Keratinocyte (primary cell): ENCODE measurements around the gene RSPRY1. TPM values are rescaled to one million over a fixed set of nuclear protein-coding genes. Genes with fewer than 3 reads are reported as not detected.

Source experiments
- DNase-seq: peaks from one replicate; pipeline ENCODE4 v3.0.0-alpha.2; 2011; ENCODE audit warnings: low read depth, missing footprints, low spot score
- FAIRE-seq: peaks from 2 replicates; lab custom pipeline; 2011; peaks lifted over from hg19 to GRCh38; lab: Jason Lieb, UNC
- H2AFZ ChIP-seq: 2 replicates; pipeline ENCODE4 v1.6.0; 2012; ENCODE audit warnings: low read length, control low read depth, inconsistent platforms; ENCODE audit not compliant: control insufficient read depth
- H3K27ac ChIP-seq: 2 replicates; pipeline ENCODE4 v1.5.1; 2011; ENCODE audit warnings: low read length; ENCODE audit not compliant: control insufficient read depth, insufficient read depth
- H3K27me3 ChIP-seq: 3 replicates; pipeline ENCODE4 v1.6.0; 2011; ENCODE audit warnings: low read length; ENCODE audit not compliant: control insufficient read depth, insufficient read depth; ENCODE audit errors: extremely low read depth
- H3K36me3 ChIP-seq, 2 experiments: 2 replicates in 1 of 2; 3 replicates in 1 of 2; pipeline ENCODE4 v1.5.1; 2011; ENCODE audit warnings: low read length in 2 of 2, mild to moderate bottlenecking in 1 of 2; ENCODE audit not compliant: control insufficient read depth in 2 of 2, insufficient read depth in 2 of 2; ENCODE audit errors: extremely low read depth in 1 of 2
- H3K4me1 ChIP-seq: 3 replicates; pipeline ENCODE4 v1.5.1; 2011; ENCODE audit warnings: low read length; ENCODE audit not compliant: control insufficient read depth, insufficient read depth; ENCODE audit errors: extremely low read depth
- H3K4me2 ChIP-seq: 3 replicates; pipeline ENCODE4 v1.6.0; 2011; ENCODE audit warnings: low read depth, low read length; ENCODE audit not compliant: control insufficient read depth, insufficient read depth; ENCODE audit errors: extremely low read depth
- H3K4me3 ChIP-seq, 3 experiments: fragments of 200-600 bp in 1 of 3; sonication (generic) in 1 of 3; 2 replicates in 2 of 3; 3 replicates in 1 of 3; pipeline ENCODE4 v1.5.1; 2011 to 2016; ENCODE audit warnings: low read length in 3 of 3, mild to moderate bottlenecking in 3 of 3, control low read depth in 2 of 3, inconsistent platforms in 1 of 3, low read depth in 1 of 3, mixed read lengths in 1 of 3, mixed run types in 1 of 3, moderate library complexity in 1 of 3; ENCODE audit not compliant: control insufficient read depth in 2 of 3, insufficient read depth in 2 of 3; ENCODE audit errors: extremely low read depth in 1 of 3
- H3K79me2 ChIP-seq: 2 replicates; pipeline ENCODE4 v1.6.0; 2012; ENCODE audit warnings: low read length; ENCODE audit not compliant: control insufficient read depth, insufficient read depth
- H3K9ac ChIP-seq: 3 replicates; pipeline ENCODE4 v1.6.0; 2011; ENCODE audit warnings: low read length; ENCODE audit not compliant: control insufficient read depth, insufficient read depth; ENCODE audit errors: extremely low read depth
- H3K9me1 ChIP-seq: 3 replicates; pipeline ENCODE4 v1.6.0; 2011; ENCODE audit warnings: low read length; ENCODE audit not compliant: control insufficient read depth, insufficient read depth; ENCODE audit errors: extremely low read depth
- H3K9me3 ChIP-seq: 2 replicates; pipeline ENCODE4 v1.5.1; 2012; ENCODE audit warnings: low read depth, low read length; ENCODE audit not compliant: control insufficient read depth
- H4K20me1 ChIP-seq: 3 replicates; pipeline ENCODE4 v1.6.0; 2011; ENCODE audit warnings: low read length; ENCODE audit not compliant: control insufficient read depth, insufficient read depth; ENCODE audit errors: extremely low read depth
- CTCF ChIP-seq, 3 experiments: IDR thresholded peaks in 1 of 3; conservative IDR thresholded peaks in 1 of 3; optimal IDR thresholded peaks in 1 of 3; 2 replicates in 2 of 3; 3 replicates in 1 of 3; pipeline versions ENCODE3 to v1.5.1; 2011; ENCODE audit warnings: low read length in 3 of 3, mild to moderate bottlenecking in 3 of 3, moderate library complexity in 2 of 3, control low read depth in 1 of 3, inconsistent platforms in 1 of 3; ENCODE audit not compliant: insufficient read depth in 2 of 3; ENCODE audit errors: extremely low read depth in 1 of 3
- EZH2 ChIP-seq: IDR thresholded peaks from one replicate; pipeline ENCODE4 v1.6.1; 2012; ENCODE audit warnings: inconsistent platforms, mild to moderate bottlenecking, low read length, moderate library complexity
- dilution Hi-C: fragments of 300-500 bp; cut with MboI; formaldehyde crosslinking; loops from one replicate; pipeline ENCODE4 v1.7.0; 2020; ENCODE audit warnings: low sequenced_read_pairs; ENCODE audit not compliant: extremely low pct_ligation_motif_present
- polyA plus RNA-seq, 5 experiments: library from polyadenylated mRNA; depleted of rRNA in 3 of 5; stranded (reverse) in 3 of 5; stranded (forward) in 1 of 5; unstranded in 1 of 5; fragments of >200 nt; gene quantifications; 1 replicate in 1 of 5; 2 replicates in 3 of 5; 3 replicates in 1 of 5; pipeline versions ENCODE4 v1.2.1 to v1.2.3, GENCODE V29; 2011 to 2012; ENCODE audit warnings: missing spikeins in 2 of 5, low read depth in 1 of 5, low replicate concordance in 1 of 5

The RSPRY1 gene
- polyA plus RNA-seq, 1 donor (not counting 4 experiments of a cell fraction or from before 2014, with no cell fraction given) = 42.2 TPM

DNA sequence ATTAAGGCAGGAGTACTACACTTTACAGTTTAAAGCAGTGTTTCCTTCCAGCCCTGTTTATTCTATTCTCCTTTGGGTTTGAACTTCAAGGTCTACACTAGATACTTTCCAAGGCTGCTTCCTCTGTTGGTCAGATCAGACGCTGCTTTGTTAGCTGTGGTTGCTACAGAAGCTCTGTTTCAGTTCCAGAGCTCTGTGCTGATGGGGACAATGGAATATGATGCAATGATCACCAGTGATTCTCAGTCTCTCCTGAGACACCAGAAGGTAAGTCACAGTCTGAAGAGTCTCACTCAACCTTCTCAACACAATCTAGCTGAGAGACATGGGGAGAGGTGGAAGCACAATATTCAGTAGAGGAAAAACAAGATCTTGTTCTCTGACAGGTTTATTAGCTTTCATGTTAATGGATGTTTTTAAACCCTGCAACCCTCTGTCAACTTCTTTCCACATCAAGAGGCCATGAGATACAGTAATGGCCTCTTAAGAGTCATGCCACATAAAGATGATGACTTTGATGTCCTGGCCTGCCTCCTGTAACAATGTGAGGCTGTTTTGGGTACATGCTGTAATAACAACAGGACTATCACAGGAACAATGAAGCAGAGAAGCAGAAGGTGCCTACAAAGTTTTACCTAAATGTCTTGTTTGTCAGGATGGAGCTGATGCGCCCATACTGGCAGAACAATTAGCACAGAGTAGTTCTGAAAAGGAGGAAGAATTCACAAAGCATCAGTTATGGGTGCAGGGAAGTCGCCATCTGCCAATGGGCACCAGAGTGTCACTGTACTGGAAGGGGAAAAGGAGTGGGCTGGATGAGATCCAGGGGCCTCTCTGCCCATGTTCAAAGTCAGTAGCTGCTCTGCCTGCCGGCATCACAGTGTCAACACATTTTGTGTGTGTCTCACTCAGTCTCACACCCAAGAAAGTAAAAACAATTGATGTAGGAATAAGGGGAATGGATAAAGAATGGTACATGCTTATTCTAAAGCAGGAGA is 33.7 kb upstream of the RSPRY1 start:
- Histone ChIP-seq H3K9me3 (no peaks in the 10 kb centered on the region), H2AFZ (no peak overlapping the region), H3K9ac (no peak overlapping the region), H4K20me1 (no peaks in the 10 kb centered on the region), H3K9me1 (peaks cover 5% of the 10 kb centered on the region), H3K27ac (no peak overlapping the region), H3K36me3 (peaks cover 18 to 19% of the 10 kb centered on the region in 2 experiments), H3K27me3 (no peaks in the 10 kb centered on the region), H3K79me2 (no peaks in the 10 kb centered on the region), H3K4me2 (no peak overlapping the region), H3K4me1 (peaks cover 11% of the 10 kb centered on the region), H3K4me3 (no peak overlapping the region)
- TF ChIP-seq EZH2 (no peak), CTCF (optimal IDR thresholded peaks at IDR 0.05 in 1 of 3, IDR thresholded peaks at IDR 0.05 in 1 of 3, conservative IDR thresholded peaks at IDR 0.05 in 1 of 3; ENCODE audit: extremely low read depth in 1 of 3, insufficient read depth in 2 of 3, low read length in 3 of 3) (no peak)
- no peak for DNase-seq
- no peak for FAIRE-seq
- dilution Hi-C loops = no loop called here

DNA sequence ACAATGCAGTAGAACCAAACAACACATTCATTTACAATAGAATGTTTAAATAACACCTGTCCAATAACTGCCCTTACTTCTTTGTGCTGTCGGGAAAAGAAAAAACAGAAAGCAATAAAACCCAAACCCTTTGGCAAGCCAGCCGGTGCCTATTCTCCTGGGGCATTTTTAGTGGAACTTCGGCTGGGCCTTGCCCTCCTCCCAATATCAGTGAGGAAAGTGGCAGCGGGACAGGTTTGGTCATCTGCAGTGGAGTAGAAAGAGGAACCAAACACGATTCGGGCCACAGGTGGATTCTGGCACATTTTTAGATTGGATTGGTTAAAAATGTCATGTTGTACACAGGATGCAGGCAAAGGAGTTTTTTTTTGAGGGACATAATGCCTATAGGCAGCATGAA is 32.3 kb upstream of the RSPRY1 start:
- DNase-seq (no peak), FAIRE-seq (no peak)
- Histone ChIP-seq H3K36me3 (peaks cover 17 to 21% of the 10 kb centered on the region in 2 experiments), H3K4me2 (no peak overlapping the region), H3K79me2 (no peaks in the 10 kb centered on the region), H3K4me3 (no peak overlapping the region), H3K4me1 (no peaks in the 10 kb centered on the region), H3K9ac (no peak overlapping the region), H3K27me3 (no peaks in the 10 kb centered on the region), H3K27ac (no peak overlapping the region), H4K20me1 (no peaks in the 10 kb centered on the region), H3K9me3 (no peaks in the 10 kb centered on the region), H2AFZ (no peak overlapping the region), H3K9me1 (no peaks in the 10 kb centered on the region)
- no peak for TF ChIP-seq EZH2
- TF ChIP-seq CTCF (optimal IDR thresholded peaks at IDR 0.05 in 1 of 3, IDR thresholded peaks at IDR 0.05 in 1 of 3, conservative IDR thresholded peaks at IDR 0.05 in 1 of 3; ENCODE audit: extremely low read depth in 1 of 3, insufficient read depth in 2 of 3, low read length in 3 of 3) = no peak
- dilution Hi-C loops = no loop called here
